ENCODE results near the gene KHDRBS2. TPM values are rescaled to one million over a fixed set of nuclear protein-coding genes. Genes with fewer than 3 reads are reported as not detected.

The KHDRBS2 gene
- not detected in 2 replicates for total RNA-seq (2014; rRNA removed; shearing (Covaris generic))

DNA sequence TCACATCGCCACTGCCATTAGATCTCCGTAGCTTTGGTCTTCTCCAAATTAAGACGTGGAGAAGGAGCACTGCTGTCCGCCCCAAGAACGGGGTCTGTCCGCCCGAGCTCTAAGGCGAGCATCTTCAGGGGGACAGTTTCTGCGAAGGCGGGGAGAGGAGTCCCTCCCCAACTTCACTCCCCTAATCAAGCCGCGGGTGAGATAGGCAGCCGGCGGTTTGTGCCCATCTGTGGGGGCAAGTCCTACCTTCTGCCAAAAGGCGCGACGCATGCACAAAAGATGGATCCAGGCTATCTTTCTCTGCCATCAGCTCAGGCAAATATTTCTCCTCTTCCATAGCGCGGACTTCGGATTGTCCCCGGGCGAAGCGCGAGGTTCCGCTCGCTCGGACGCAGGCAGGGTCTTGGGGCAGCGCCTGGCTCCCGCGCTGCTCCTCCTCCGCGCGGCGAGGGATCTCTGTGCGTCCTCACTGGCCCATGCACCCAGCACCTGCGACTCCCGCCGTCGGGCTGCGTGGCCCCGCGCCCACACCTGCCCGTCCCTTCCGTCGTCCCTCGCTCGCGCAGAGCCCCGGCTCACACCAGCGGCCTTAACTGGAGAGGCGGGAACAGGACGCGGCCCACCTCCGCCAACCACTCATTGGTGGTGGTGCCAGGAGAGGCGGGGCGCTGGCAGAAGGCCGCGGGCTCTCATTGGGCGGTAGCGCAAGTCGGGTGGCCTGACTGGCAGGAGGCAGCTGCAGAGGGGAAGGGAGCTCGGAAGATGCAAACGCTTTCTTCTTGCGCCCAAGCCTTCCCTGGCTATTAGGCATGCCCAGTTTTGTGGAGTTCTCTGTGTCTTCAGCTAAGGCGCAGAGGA is at the start of gene KHDRBS2:
Gene KHDRBS2, minus strand, starts transcription at position 614 of the 858 bp plus-strand sequence.
- DNase-seq (ENCODE audit: low spot score), result peak; percentile 33

DNA sequence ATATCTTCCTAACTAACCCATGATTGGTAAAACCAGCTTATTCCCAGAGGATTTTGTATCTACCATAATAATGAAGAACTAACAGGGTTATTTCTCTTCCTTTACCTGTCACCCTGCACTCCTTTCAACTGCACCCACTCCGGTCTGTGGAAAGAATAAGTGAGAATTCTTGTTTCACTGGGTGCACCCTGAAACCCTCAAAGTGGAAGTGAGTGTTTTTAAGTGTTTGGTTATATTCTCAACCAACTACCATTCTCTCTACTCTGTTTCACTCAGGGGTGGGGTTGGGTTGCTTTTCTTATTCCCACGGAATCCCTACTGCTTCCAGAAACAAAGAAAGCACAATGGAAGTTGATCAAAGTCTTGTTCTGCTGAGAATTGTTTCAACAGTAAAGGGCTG is 42.6 kb upstream of the KHDRBS2 start:
- DNase-seq (ENCODE audit: low spot score), result no peak

DNA sequence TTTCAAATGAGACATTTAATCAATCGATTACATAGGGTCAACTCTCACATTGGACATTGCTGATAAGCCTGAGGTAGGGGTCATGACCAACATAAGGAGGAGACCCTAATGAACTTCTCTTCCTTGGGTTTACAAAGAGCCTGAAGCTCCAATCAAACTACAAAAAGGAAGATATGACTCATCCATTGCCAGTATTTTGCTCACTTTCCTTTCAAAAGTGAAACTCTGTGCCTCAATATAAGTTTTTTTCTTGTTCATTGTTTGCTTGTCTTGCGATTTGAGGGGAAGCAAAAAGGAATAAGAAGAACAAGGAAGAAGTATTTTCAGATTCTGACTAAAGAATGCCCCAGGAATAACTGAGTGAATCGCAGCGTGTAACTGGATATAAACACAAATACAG is 38.8 kb upstream of the KHDRBS2 start:
- DNase-seq (ENCODE audit: low spot score), result no peak

GRCh38 chr6:62323818-62324431 is 37.9 kb upstream of the KHDRBS2 start:
- DNase-seq (ENCODE audit: low spot score), result no peak

- DNase-seq (ENCODE audit: low spot score), result no peak
Observed at GRCh38 chr6:62298745-62299392, 12.8 kb upstream of the KHDRBS2 start.

GRCh38 chr6:62296541-62296940 is 10.5 kb upstream of the KHDRBS2 start:
- no peak for DNase-seq (ENCODE audit: low spot score)

DNA sequence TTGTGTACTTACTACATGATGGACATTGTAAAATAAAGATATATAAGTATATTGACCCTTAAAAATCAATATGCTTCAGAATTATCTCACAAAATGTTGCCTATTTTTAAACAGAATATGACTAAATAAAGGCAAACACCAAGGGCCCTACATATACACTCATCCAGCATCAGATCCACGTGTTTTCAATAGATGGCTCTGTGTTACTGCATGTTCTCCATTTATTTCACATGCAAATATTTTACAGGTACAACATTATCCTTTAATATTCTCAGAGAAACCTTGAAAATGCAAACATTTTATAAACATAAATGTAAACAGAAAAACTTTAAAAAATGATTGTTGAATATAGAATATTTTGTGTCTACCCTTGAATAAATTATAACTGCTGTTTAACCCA is 2.9 kb upstream of the KHDRBS2 start:
- no peak for DNase-seq (ENCODE audit: low spot score)

DNA sequence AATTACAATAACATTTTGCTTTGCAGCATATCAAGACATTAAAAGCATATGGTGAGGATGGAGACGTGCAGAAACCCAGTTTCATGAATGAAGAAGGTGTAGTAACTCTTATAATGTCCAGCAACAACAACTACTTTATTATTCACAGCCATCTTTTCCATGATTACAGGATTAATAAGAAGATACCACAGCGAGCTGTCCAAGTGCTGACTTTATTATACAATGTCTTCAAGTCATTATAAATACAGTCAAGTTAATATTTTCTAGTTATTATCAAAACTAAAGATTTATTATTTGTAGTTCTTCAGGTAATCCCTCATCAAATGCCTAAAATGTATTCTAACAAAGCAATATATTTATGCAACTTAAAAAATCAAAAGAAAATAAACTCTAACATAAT is 2.5 kb upstream of the KHDRBS2 start:
- DNase-seq (ENCODE audit: low spot score), result no peak

DNA sequence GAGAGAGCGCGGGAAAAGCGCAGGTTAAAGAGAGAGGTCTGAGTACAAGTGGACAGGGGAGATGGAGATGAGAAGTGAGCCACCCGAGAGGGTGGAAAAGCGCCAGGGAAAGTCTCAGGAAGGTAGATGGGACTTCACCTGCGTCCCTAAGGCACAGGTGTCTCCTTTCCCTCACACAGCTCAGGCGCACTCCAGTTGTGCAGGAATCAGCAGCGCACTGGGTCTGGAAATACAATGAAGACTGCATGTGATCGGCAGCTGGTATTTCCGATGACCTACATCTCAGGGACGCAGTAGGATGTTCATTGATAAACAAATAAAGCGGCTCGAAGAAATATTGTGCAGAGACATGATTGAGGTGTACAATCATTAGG is 432 bp upstream of the KHDRBS2 start:
- no peak for DNase-seq (ENCODE audit: low spot score)

- DNase-seq (ENCODE audit: low spot score), result no peak
Observed at GRCh38 chr6:62284725-62285124, 1.3 kb downstream of the KHDRBS2 start.

DNA sequence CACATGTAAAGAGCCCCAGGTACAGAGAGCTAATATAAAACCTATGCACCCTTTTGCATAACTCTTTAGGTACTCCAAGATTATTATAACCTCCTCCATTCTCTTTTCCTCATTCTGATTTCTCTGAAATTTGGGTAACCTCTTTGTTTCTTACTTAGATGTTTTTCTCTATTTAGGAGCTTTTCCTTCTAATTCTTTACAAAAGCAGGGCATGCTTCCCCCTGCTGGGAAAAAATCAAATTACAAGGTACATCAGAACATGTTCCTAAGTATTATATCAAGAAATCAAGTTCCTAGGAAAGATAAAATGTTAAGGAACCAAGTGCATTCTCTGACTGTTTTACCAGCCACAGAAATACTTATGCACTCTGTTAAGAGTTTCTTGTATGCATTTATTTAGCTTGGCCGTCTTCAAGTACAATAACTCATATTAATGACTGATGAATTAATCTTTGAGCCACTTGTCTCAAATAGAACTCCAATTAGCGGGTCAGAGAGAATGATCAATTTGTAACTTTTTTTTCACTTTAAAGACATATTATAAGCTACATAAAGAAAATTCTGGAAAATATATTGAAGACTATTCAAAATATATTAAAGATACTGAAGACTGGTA is 2.1 kb downstream of the KHDRBS2 start:
- peak; percentile 4 for DNase-seq (ENCODE audit: low spot score)

- DNase-seq (ENCODE audit: low spot score), result no peak
Observed at GRCh38 chr6:62283365-62283764, 2.7 kb downstream of the KHDRBS2 start.

DNA sequence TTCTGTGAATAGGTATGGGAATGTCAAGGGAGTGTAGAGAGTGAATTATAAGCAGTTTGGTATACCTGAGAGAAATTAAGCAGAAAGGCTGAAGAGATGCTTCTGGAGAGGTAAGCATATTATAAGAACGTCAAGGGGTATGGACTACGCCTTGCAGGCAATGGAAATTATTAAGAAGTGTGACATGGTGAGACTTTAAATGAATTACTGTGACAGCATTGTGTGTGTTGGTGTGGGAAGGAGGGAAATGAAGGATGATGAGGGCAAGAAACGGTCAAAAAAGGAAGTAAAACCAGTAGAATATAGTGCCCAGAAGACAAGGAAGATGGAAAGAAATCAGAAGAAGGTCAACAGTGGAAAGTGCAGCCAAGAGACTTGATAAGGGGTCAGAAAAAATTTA is 5.9 kb downstream of the KHDRBS2 start:
- no peak for DNase-seq (ENCODE audit: low spot score)

GRCh38 chr6:62272114-62272513 is 13.9 kb downstream of the KHDRBS2 start:
- DNase-seq (ENCODE audit: low spot score), result no peak

GRCh38 chr6:62265906-62266525 is 20.0 kb downstream of the KHDRBS2 start:
- DNase-seq (ENCODE audit: low spot score), result no peak

GRCh38 chr6:62262283-62262682 is 23.7 kb downstream of the KHDRBS2 start:
- DNase-seq (ENCODE audit: low spot score), result no peak

- DNase-seq (ENCODE audit: low spot score), result no peak
Observed at GRCh38 chr6:62246087-62246486, 39.9 kb downstream of the KHDRBS2 start.

DNA sequence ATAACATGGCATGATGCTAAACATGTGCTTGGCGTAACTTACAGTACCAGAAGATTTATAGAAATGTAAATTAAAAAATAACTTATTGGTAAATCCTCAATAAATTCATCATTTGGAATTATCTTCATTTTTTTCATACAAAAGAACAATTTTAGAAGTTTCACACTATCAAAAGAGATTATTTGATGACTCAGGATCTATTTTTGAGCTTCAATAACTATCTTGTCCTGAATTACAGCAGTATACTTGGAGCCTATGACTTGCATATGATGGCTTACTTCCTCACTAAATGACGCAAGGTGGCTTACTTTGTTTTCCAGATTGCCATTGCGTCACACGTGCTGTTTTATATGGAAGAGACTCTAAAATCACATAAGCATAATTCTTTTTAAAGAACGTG is 49.2 kb downstream of the KHDRBS2 start:
- DNase-seq (ENCODE audit: low spot score), result no peak

- DNase-seq (ENCODE audit: low spot score), result no peak
Observed at GRCh38 chr6:62229231-62229630, 56.8 kb downstream of the KHDRBS2 start.

- no peak for DNase-seq (ENCODE audit: low spot score)
Observed at GRCh38 chr6:62217866-62218265, 68.2 kb downstream of the KHDRBS2 start.

DNA sequence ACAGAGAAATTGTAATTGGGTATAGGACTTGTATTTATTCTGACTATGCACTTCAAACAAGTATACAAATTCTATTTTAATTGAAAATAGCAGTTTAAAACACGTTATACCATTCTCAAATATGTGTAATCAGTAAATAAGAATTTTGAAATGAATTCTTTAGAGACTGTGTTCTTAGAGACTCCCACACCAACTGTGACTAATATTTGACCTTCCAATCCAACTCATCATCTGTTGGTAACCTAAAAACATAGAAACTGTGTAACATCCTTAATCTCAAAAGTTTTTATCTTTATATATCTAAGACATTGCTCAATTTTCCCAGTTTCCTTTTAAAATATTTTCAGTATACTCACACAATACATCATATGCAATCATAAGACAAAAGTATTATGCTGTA is 83.9 kb downstream of the KHDRBS2 start:
- no peak for DNase-seq (ENCODE audit: low spot score)

DNA sequence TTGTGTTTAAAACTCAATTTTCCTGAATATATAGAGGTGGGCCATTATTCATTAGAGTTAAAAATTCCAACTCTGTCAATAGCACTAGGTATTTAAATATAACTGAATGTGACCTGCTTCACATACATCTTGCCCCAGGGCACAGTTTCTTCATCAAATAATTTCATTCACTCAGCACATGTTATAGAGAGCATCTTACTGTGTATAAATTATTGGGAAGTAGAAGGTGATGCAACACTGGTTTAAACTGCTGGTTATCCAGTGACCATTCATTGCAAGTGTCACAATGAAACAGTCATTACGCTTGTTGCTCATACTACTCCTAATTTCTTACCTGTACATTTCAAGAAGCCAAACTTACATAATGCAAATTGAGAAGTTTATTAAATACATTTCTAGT is 93.4 kb downstream of the KHDRBS2 start:
- DNase-seq (ENCODE audit: low spot score), result no peak
